ENCODE measurements around the gene RUNDC1. TPM values are rescaled to one million over a fixed set of nuclear protein-coding genes. Genes with fewer than 3 reads are reported as not detected.

RUNDC1 gene
- 7.2 and 9.4 TPM in 2 replicates for total RNA-seq

GRCh38 chr17:42980274-42980765 lies at the start of gene RUNDC1:
TSS of gene RUNDC1 (plus strand) at chr17:42980565. CDS start at chr17:42980577, 12 bp downstream.

GRCh38 chr17:42964161-42964932 lies 16.0 kb upstream of the RUNDC1 start, which contains the start of gene AARSD1:
TSS of gene AARSD1 (minus strand) at chr17:42964454. CDS start at chr17:42964440, 14 bp downstream.

GRCh38 chr17:42979511-42980273 lies 673 bp upstream of the RUNDC1 start, which contains the start of gene PTGES3L:
TSS of gene PTGES3L (minus strand) at chr17:42980080. CDS start at chr17:42980053, 27 bp downstream.

GRCh38 chr17:42997984-42998938 lies 17.9 kb downstream of the RUNDC1 start, which contains the start of gene RPL27:
TSS of gene RPL27 (plus strand) at chr17:42998419. CDS start at chr17:42998751, 332 bp downstream.

GRCh38 chr17:43006639-43007551 lies 26.5 kb downstream of the RUNDC1 start, which contains the start of gene IFI35:
TSS of gene IFI35 (plus strand) at chr17:43006784. CDS start at chr17:43006948, 164 bp downstream.

GRCh38 chr17:43021741-43022512 lies 41.6 kb downstream of the RUNDC1 start, which contains the start of gene VAT1:
TSS of gene VAT1 (minus strand) at chr17:43022385. CDS start at chr17:43022322, 63 bp downstream.

GRCh38 chr17:43024407-43025289 lies 44.3 kb downstream of the RUNDC1 start, which contains the start of gene RND2:
TSS of gene RND2 (plus strand) at chr17:43025231. CDS start at chr17:43025348, 117 bp downstream.

Other genes starting within 250 kb of the RUNDC1 start
- gene EZH1, start 235.5 kb upstream of the RUNDC1 start, total RNA-seq, result 13.1 and 14.2 TPM in 2 replicates
- 0.24 and 1.8 TPM in 2 replicates for gene RAMP2, start 219.3 kb upstream of the RUNDC1 start, total RNA-seq
- gene VPS25, start 207.1 kb upstream of the RUNDC1 start, total RNA-seq, result 50.6 and 60.9 TPM in 2 replicates
- 1.4 and 1.5 TPM in 2 replicates for gene WNK4, start 200.0 kb upstream of the RUNDC1 start, total RNA-seq
- gene COA3, start 181.9 kb upstream of the RUNDC1 start, total RNA-seq, result 46.9 and 82.1 TPM in 2 replicates
- not detected in 2 replicates for gene CNTD1, start 181.7 kb upstream of the RUNDC1 start, total RNA-seq
- 57.2 and 68.1 TPM in 2 replicates for gene BECN1, start 156.3 kb upstream of the RUNDC1 start, total RNA-seq
- gene PSME3, start 147.2 kb upstream of the RUNDC1 start, total RNA-seq, result 61.2 and 74.0 TPM in 2 replicates
- 0.34 and 1.4 TPM in 2 replicates for gene AOC2, start 136.0 kb upstream of the RUNDC1 start, total RNA-seq
- 3.3 and 6.3 TPM in 2 replicates for gene AOC3, start 129.4 kb upstream of the RUNDC1 start, total RNA-seq
- not detected in 2 replicates for gene G6PC1, start 79.8 kb upstream of the RUNDC1 start, total RNA-seq
- 23.8 and 28.5 TPM in 2 replicates for gene AARSD1, start 16.1 kb upstream of the RUNDC1 start, total RNA-seq
- not detected in 2 replicates for gene PTGES3L, start 485 bp upstream of the RUNDC1 start, total RNA-seq
- gene RPL27, start 17.9 kb downstream of the RUNDC1 start, total RNA-seq, result 1,508 and 1,514 TPM in 2 replicates
- 33.2 and 40.8 TPM in 2 replicates for gene IFI35, start 26.2 kb downstream of the RUNDC1 start, total RNA-seq
- 154 and 167 TPM in 2 replicates for gene VAT1, start 41.8 kb downstream of the RUNDC1 start, total RNA-seq
- gene RND2, start 44.7 kb downstream of the RUNDC1 start, total RNA-seq, result 0.19 and 0.20 TPM in 2 replicates
- gene BRCA1, start 144.8 kb downstream of the RUNDC1 start, total RNA-seq, result 2.4 and 3.7 TPM in 2 replicates
- 70.3 and 75.9 TPM in 2 replicates for gene NBR1, start 190.6 kb downstream of the RUNDC1 start, total RNA-seq
- gene TMEM106A, start 231.3 kb downstream of the RUNDC1 start, total RNA-seq, result 1.5 and 2.0 TPM in 2 replicates
- not detected in 2 replicates for gene CCDC200, start 248.1 kb downstream of the RUNDC1 start, total RNA-seq